Panc1 (cell line): ENCODE results near the gene CSH2.

Experiments
- CTCF ChIP-seq: fragments of 450-650 bp; IDR thresholded peaks from 2 replicates; pipeline ENCODE4 v1.5.1; 2017; ENCODE audit warnings: mild to moderate bottlenecking
- POLR2AphosphoS5 ChIP-seq: IDR thresholded peaks from 2 replicates; pipeline ENCODE4 v1.6.1; 2012; ENCODE audit warnings: mild to moderate bottlenecking, low read depth, low read length, moderate library complexity
- SIN3A ChIP-seq: IDR thresholded peaks from 2 replicates; pipeline ENCODE4 v1.6.1; 2012; ENCODE audit warnings: low read depth, mild to moderate bottlenecking, low read length, moderate library complexity, borderline replicate concordance; ENCODE audit not compliant: insufficient read depth

DNA sequence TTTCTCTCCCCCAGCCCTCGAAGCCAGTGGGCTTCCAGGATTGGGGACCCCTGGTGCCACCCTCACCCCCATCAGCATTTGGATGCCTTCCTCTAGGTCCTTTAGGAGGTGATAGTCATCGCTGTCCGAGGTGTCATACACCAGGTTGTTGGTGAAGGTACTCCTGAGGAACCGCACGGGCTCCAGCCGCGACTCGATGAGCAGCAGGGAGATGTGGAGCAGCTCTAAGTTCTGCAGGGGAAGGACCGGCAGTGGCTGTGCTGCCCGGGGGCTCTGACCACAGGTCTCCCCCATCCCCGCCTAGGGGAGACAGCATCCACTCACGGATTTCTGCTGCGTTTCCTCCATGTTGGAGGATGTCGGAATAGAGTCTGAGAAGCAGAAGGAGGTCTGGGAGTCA, 36.6 kb upstream of the CSH2 start:
- TF ChIP-seq CTCF (no peak), SIN3A (no peak), POLR2AphosphoS5 (no peak)
